Stimulated activated CD8-positive, alpha-beta memory T cell treated with anti-CD3 and anti-CD28 coated beads, Interleukin-4, amount 100 ng/mL, for 24 hours (primary cell): ENCODE results near the gene LRIT3.

Experiments
- DNase-seq: peaks from one replicate; pipeline ENCODE4 v3.0.0-alpha.2; 2020; ENCODE audit warnings: low read depth

Gene LRIT3, protein sequence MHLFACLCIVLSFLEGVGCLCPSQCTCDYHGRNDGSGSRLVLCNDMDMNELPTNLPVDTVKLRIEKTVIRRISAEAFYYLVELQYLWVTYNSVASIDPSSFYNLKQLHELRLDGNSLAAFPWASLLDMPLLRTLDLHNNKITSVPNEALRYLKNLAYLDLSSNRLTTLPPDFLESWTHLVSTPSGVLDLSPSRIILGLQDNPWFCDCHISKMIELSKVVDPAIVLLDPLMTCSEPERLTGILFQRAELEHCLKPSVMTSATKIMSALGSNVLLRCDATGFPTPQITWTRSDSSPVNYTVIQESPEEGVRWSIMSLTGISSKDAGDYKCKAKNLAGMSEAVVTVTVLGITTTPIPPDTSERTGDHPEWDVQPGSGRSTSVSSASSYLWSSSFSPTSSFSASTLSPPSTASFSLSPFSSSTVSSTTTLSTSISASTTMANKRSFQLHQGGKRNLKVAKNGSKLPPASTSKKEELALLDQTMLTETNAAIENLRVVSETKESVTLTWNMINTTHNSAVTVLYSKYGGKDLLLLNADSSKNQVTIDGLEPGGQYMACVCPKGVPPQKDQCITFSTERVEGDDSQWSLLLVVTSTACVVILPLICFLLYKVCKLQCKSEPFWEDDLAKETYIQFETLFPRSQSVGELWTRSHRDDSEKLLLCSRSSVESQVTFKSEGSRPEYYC

DNA sequence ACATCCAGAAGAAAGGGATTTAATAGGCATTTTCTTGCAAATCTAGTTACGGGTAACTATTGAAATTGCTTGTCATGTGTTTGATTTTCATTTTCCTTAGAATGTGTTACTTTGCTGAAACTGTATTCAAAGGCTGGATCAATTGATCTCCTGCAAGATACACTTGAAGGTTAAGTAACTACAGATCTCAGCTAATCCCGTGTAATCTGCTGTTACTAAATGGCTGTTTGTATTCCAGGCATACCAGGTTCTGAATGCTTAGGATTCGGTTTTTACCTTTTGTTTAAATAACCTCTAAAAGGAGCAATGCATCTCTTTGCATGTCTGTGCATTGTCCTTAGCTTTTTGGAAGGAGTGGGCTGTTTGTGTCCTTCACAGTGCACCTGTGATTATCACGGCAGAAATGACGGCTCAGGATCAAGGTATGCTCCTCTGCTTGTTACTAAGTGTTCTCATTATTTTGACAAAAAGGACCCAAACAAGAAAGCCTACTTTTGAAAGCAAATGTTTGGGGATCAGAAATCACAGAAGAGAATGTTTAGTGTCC lies at the start of gene LRIT3:
Gene LRIT3 (plus strand): TSS at position 212 of the 547 bp plus-strand sequence. CDS start 95 bp downstream, at position 307.
- DNase-seq = no peak

DNA sequence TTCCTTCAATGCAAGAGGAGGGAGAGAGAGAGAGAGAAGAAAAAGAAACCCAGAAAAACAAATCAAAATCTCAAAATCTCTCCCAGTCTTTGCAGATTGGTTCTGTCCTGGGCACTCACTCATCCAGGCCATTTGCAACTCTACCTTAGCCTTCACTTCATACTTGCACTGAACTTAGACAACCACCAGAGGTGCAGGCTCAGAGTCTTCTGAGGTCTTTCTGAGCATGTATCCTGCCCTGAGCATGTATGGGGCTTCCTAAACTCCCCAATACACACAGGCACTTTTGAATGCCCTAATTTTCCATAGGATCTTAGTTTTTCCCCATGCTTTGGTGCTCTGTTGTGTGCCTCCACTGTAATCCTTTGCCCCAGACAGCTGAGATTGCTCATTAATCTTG lies 49.0 kb upstream of the LRIT3 start:
- DNase-seq = no peak

DNA sequence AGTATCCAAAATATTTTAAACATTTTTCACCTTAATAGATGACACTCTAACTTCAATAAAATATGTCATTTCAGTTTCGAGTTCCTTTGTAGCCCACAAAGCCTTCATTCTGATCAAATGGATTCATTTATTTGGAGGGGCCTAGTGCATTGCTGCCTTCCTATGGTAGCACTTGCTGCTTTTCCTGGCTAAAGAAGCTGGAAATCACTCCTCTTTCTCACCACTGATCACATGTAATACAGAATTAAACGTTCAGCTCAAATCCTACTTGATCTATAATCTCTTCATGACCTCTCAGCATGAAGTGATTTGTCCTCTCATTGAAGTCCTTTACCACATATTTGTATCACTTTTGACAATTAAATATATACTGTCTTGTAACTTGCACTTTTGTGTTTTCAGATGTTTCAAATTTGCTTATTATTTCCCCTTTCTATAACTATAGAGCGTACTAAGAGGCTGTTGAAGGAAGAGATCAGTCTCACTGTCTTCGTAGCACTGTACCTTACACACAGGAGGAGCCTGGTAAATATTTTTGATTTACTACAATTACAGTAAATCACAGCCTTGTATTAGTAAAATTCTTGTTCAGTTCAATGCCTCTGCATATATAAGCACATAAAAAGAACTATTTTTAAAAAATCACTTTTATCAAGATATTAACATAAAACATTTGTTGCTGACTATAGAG lies 46.7 kb upstream of the LRIT3 start:
- no peak for DNase-seq

DNA sequence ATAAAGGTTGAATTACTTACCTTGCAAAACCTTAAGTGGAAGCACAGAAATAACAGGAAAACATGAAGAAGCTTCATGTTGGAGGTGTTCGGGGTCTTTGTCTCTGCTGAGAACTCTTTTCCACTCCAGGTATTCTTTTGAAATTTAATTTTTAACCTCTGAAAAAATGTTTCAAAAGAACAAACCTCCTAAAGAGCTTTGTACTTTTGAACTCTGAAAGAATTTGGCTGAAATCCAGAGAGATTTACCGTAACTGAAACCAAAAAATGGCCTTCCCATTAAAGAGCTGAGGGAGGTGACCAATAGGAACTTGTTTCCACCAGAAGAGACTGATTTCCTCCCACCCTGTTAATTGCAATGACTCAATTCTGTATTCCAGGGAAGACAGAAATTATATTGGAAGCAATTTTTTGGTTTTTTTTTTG lies 46.0 kb upstream of the LRIT3 start, which contains the start of gene CFI:
Gene CFI (minus strand): TSS at position 105 of the 425 bp plus-strand sequence. CDS start 28 bp downstream, at position 77.
- no peak for DNase-seq

DNA sequence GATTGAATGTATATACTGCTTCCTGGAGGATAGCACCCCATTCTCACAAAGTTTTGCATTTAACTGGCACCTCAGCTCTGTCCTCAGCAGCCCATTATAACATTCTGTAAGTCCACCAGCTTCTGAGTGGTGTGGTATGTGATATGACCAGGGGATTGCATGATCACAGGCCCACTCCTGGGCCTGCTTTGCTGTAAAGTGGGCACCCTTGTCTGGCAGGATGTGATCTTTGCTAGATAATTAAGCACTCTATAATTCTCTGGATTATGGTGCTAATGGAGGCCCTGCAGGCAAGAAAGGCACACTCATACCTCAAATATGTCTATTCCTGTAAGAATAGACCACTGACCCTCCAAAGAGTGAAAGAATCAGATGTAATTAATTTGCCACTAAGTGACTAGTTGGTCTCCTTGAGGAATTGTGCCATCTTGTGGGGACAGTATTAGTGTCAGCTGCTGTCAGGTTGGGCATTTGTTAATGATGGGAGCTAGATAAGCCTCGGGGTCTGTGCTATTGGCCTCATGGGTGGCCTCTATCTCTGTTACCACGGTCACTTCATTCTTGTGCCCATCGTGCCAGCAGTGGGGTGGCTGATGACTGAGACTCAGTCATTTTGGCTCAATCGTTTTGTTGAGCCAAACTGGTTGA lies 43.9 kb upstream of the LRIT3 start:
- DNase-seq = no peak

DNA sequence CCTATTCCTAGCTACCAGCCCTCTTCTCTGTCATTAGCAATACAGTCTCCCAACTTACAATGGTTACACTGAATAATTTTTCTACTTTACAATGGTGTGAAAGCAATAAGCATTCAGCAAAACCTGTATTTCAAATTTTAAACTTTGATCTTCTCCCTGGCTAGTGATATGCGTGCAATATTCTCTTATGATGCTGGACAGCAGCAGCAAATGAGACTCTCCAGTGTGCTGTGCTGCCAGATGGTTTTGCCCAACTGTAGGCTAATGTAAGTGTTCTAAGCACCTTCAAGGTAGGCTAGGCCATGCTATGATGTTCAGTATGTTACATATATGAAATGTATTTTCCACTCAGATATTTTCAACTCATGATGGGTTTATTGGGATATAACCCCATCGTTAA lies 38.3 kb upstream of the LRIT3 start:
- DNase-seq = no peak

DNA sequence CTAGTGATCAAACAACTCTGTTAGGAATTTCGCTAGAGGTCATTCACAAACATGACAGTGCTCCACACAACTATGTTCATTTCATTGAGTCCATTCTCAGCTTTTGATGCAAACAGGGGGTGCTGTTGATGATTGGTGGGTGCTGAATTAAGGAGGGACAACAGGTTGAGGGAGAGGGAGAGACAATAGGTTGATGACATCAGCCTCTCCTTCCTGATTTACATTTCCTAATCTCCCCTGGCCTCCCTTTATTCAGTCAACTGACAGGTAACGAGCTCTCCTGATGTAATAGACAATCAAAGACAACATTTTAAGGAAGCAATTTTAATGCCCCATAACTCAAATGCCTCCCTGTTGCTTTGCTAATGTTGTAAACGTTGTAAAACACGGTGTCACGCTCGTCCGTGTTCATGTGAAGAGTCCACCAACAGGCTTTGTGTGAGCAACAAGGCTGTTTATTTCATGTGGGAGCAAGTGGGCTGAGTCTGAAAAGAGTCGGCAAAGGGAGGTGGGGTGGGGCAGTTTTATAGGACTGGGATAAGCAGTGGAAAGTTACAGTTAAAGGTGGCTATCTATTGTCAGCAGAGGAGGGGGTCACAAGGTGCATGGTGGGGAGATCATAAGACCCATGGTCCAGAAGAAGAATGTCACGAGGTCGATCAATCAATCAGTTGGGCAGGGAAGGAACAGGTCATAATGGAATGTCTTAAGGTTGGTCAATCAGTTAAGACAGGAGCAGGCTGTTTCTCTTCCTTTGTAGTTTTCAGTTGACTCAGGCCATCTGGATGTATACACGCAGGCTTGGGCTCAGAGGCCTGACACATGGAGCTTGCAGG lies 37.1 kb upstream of the LRIT3 start:
- DNase-seq = no peak

DNA sequence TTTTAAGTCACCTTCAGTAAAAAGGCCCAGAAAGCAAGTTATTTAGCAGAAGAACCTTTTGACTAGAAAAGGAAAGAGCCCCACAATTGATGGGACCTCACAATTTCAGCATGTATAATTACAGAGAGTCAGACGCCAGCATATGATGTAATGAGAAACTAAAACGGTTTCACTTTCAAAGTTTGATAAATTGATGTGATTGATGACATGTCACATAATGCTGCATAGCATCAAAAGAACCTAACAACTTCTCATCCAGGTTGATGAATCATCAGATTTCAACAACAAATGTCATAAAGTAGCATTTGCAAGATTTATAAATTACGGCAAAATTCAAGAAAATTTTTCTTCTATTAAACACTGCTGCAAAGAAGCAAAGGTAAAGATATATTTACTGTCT lies 36.2 kb upstream of the LRIT3 start:
- DNase-seq = no peak

DNA sequence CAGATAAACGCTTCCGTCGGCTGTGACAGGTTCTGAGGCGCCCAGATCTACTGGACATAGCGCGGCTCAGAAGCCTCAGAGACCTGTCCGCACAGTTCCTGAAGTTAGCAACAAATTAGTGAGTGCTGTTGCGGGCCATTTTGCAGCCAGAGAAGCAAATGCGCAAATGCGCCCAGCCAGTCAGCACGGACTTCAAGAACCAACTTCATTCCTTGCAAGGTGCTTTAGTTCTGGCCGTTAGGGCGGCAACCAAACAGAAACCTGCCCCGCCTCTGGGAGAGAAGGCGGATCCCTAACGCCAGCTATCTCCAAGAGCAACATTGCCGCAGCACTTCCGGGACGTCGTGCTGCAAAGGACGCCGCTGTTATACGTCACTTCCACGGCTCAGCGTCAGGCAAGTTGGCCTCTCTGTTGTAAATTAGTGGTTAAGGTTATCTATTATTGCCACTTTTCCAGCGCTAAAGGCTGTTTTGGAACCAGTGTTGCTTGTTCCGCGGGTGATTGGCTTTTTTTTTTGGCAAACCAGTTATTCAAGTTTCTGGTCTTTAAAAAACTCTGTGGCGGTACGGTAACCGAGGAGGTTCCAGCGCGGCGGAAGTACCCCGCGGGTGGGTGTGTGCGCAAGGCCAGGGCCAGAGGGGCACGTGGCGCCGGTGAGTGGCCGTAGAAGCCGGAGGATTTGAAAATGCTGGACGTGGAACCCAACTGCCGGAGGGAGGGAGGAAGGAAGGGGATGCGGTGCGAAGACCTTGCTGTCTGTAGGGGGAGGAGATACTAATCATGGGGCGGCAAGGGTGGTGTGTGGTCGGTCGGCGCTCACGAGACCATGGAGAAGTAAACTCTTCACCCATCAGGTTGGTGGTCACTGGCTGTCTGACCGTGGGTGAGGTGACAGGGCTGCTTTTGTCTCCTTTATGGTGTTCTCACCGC lies 32.5 kb upstream of the LRIT3 start, which contains the start of gene GAR1:
Gene GAR1 (plus strand): TSS at position 612 of the 931 bp plus-strand sequence. CDS start 403 bp downstream, outside the sequence.
- DNase-seq = peak; percentile 83

DNA sequence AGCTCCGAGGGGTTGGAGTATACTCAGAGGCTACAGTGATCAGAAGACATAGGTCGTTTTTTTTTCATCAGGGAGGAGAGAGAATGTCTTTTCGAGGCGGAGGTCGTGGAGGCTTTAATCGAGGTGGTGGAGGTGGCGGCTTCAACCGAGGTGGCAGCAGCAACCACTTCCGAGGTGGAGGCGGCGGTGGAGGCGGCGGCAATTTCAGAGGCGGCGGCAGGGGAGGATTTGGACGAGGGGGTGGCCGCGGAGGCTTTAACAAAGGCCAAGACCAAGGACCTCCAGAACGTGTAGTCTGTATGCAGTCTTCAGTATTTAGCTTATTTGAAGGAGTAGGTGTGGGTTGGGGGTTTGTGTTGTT lies 31.8 kb upstream of the LRIT3 start:
- DNase-seq = peak; percentile 19

DNA sequence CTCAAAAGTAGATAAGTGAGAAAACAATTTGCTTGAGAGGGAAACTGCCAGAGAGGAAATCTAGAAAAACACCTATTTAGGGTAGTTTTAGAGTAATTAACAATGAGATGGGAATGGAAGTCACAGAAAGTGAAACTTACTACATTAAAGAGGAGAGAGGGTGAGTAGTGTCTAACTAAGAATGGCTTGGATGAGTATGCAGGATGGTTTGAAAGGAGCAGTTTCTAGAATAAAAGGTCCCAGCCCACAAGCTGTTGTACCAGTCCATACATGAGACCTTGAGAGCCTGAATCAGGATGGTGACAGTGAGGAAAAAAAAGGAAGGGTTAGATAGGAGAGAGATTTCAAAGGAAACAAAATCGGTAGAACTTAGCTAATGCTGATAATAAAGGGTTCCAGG lies 31.0 kb upstream of the LRIT3 start:
- no peak for DNase-seq

DNA sequence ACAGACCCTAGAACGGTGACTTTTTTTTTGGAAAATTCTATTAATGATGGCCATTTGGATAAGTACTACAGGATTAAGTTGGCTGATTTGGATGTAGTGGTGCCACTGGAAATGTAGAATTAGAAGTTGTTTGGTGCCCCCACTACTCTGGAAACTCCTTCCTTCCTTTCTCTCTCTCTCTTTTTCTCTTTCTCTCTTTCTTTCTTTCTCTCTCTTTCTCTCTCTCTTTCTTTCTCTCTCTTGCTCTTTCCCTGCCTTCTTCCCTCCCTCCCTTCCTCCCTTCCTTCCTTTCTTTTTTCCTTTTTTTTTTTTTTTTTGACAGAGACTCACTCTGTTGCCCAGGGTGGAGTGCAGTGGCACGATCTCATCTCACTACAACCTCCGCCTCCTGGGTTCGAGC lies 29.6 kb upstream of the LRIT3 start:
- no peak for DNase-seq

DNA sequence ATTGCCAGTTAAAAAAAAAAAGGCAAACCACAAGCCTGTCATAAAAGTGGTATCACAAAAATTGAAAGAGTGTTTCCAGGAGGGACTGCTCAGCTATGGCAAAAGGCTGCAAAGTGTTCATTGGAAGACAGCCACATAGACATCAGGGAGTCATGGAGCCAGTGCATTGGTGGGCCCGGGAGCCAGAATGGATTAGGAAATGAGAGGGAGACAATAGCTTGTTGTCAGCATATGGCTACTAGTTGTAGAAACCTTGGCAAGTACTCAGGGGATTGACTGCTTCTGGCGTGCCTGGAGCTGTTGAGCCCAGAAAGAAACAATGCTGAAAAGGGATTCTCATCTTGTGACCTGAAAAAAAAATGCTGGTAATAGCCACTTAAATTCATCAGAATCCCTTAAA lies 27.3 kb upstream of the LRIT3 start:
- no peak for DNase-seq

DNA sequence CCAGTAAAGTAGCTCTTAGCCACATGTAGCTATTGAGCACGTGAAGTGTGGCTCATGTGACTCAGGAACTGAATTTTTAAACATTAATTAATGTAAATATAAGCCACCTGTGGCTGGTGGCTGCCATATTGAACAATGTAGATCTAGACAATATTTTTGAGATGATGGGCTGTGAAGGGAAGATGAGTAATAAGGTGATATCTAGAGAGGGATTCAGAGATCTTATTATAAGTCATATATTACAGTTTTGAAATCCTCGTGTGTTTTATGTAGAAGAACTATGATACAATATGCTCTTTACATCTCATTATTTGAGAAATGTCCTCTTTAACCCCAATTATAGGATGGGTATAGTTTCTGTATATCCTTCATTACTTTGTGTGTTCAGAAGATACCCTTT lies 26.7 kb upstream of the LRIT3 start:
- DNase-seq = no peak

DNA sequence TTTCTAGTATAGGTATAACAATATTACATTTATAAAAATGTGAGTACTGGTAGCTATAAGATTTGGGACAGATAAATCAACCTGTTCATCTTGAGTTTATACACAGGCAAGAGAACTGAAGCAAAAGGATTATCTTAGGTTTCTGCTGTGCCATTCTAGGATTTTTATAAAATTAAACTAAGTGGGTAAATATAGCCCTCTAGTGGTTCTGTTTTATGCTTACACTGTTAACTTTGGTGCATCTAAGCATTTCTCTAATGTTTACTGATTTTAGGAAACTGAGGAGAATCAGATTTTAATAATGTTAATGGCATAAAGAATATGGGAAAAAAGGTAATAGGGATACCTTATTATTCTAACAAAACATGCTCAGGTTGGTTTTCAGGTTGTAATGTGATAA lies 21.2 kb upstream of the LRIT3 start:
- DNase-seq = no peak

DNA sequence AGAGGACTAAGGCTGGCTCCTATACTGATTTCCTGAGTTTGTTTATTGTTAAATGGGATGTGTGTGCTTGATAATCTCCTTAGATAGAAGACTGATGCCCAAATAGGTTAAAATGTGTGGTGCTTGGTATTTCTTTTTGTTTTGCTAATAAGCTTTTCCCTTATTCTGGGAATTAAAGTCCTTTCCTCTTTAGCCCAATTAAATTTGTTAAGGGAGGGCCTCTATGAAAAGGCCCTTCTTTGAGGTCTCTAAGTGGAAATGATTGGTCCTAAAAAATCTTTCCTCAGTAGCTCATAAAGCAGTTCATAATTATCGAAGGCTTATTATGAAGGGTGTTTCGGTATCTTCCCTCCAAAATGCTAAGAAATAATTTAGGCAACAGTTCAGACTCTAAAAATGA lies 20.2 kb upstream of the LRIT3 start, which contains the start of gene RRH:
Gene RRH (plus strand): TSS at position 301 of the 400 bp plus-strand sequence. CDS start 56 bp downstream, at position 357.
- DNase-seq = no peak

DNA sequence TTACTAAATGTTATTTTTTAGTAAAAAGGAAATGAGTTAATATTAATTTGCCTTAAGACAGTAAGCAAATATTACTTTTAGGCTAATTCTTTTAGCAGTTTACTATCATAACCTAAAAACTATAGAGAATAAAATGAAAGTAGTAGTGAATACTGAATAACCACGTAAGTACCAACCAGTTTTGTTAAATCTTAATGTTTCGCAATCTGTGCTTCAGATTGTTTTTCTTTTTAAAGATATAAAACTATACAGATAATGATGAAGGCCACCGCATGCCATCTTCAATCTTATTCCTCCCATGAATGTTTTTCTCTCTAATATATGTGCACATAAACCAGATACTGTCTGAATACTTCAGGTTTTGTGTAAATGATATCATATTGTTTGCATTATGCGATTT lies 14.2 kb upstream of the LRIT3 start:
- no peak for DNase-seq

DNA sequence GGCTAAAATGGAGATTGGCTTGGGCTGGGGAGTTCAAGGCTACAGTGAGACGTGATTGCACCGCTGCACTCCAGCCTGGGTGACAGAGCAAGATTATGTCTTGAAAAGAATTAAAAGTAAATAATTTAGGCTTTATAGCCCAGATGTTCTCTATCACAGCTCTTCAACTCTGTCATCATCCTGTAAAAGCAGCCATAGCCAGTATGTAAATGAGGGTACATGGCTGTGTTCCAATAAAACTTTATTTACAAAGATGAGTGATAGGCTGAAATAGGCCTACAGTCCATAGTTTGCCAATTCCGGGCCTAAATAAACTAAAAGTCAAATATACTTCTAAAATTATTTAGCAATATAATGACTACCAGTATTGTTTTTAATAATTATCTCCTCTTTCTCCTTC lies 10.9 kb upstream of the LRIT3 start:
- DNase-seq = no peak

DNA sequence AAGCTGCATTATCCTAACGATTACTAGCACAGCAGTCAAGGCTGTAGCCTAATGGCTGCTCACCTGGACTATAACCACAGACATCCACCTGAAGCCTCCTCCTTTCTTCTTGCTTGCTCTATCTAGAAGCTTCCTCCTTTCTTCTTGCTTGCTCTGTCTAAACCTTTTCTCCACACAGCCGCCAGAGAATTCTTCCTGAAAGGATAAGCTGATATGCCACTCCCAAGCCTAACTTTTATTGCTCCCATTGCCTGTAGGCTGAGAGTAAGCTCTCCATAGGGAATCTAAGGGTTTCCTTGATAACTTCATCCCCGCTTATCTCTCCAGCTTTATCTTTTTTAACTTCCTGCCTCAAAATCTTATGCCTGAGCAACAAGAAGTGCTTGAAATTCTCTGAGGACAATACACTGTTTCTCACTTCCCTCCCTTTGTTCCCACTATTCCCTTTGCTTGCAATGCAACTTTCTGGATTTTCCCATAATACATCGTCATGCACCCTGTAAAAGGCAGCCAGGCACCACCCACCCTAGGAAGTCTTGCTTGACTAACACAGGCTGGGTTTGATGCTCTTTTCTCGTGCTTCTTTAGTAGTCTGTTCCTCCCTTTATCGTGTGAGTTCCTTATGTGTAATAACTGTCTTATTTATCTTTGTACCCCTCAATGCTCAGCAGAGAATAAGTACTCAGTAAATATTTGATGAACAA lies 1.4 kb upstream of the LRIT3 start:
- DNase-seq = no peak
